Mammary epithelial cell (primary cell): Measurements from ENCODE around the gene WDR1.

Experiments used
- EZH2 ChIP-seq: IDR thresholded peaks from 2 replicates; pipeline ENCODE4 v1.6.1; 2012; ENCODE audit warnings: low read length, inconsistent platforms, borderline replicate concordance
- TF ChIP-seq, protein P1 (sequence below), 2 donors: IDR thresholded peaks in 1 of 2; conservative IDR thresholded peaks in 1 of 2; 2 replicates each; pipeline ENCODE4 v1.5.1; 2011 to 2012; ENCODE audit warnings: inconsistent platforms in 2 of 2, low read length in 2 of 2, mild to moderate bottlenecking in 2 of 2, control low read depth in 1 of 2, low read depth in 1 of 2; ENCODE audit not compliant: insufficient read depth in 1 of 2; ENCODE audit errors: extremely low read depth in 1 of 2

- TF ChIP-seq, protein P1, sequence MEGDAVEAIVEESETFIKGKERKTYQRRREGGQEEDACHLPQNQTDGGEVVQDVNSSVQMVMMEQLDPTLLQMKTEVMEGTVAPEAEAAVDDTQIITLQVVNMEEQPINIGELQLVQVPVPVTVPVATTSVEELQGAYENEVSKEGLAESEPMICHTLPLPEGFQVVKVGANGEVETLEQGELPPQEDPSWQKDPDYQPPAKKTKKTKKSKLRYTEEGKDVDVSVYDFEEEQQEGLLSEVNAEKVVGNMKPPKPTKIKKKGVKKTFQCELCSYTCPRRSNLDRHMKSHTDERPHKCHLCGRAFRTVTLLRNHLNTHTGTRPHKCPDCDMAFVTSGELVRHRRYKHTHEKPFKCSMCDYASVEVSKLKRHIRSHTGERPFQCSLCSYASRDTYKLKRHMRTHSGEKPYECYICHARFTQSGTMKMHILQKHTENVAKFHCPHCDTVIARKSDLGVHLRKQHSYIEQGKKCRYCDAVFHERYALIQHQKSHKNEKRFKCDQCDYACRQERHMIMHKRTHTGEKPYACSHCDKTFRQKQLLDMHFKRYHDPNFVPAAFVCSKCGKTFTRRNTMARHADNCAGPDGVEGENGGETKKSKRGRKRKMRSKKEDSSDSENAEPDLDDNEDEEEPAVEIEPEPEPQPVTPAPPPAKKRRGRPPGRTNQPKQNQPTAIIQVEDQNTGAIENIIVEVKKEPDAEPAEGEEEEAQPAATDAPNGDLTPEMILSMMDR (conservative IDR thresholded peaks at IDR 0.05 in 1 of 2, IDR thresholded peaks at IDR 0.05 in 1 of 2; ENCODE audit: extremely low read depth in 1 of 2, insufficient read depth in 1 of 2, low read depth in 1 of 2, low read length in 2 of 2): no peak
- TF ChIP-seq EZH2: no peak
These were observed 85.5 kb downstream of the WDR1 start for GRCh38 chr4:10030972-10031667.
